GM12892 (cell line): ENCODE measurements around the gene WDTC1.

Experiments
- POLR2A ChIP-seq: IDR thresholded peaks from 2 replicates; pipeline ENCODE4 v1.6.1; 2011; ENCODE audit warnings: low read depth, low read length, control low read depth
- POLR2AphosphoS5 ChIP-seq: IDR thresholded peaks from 2 replicates; pipeline ENCODE4 v1.6.1; 2011; ENCODE audit warnings: low read depth, low read length, control low read depth

DNA sequence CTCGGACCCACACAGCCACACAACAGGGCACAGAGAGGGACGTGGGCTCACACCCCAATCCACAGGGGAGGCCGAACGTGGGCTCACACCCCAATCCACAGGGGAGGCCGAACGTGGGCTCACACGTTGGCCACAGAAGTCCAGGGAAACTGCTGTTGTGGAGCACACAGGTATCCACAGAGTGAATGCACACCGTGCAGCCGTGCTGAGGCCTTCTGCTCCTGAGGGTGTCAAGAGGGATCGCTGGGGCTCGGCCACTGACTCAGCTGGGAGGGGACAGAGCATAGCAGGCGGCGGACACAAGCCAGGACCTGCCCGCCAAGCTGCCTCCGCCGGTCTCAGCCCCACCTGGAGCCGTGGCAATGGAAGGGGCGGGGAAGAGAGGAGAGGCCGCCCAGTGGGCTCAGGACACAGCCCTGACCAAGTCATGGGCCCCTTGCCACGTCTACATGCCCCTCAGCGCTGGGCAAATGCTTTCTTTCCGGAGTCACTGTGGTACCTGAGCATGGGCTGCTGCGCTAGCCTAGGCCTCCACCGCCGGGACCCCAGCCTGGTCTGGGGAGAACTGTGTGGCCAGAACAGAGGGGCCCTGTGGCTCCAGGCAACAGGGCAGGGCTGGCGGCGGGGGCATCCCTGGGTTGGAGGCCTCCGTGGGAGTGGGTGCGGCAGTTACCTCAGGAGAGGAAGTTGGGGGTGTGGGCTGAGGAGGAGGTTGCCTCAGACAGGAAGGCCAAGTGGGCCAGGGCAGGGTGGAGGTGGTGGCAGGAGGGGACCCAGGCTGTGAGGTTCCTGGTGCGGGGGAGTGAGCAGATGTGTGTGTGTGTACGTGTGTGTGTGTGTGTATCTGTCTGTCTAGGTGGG is 108.6 kb downstream of the WDTC1 start:
- peak; percentile 51; the same call in 1 of the 2 replicates for TF ChIP-seq POLR2A
- TF ChIP-seq POLR2AphosphoS5 = no peak
